ENCODE results near the gene CUX1.
"Not testable (repeated sequence)": the region's sequence is repeated elsewhere in the genome, so short reads cannot be mapped to it uniquely, and the experiment has no call there.

Gene CUX1

DNA sequence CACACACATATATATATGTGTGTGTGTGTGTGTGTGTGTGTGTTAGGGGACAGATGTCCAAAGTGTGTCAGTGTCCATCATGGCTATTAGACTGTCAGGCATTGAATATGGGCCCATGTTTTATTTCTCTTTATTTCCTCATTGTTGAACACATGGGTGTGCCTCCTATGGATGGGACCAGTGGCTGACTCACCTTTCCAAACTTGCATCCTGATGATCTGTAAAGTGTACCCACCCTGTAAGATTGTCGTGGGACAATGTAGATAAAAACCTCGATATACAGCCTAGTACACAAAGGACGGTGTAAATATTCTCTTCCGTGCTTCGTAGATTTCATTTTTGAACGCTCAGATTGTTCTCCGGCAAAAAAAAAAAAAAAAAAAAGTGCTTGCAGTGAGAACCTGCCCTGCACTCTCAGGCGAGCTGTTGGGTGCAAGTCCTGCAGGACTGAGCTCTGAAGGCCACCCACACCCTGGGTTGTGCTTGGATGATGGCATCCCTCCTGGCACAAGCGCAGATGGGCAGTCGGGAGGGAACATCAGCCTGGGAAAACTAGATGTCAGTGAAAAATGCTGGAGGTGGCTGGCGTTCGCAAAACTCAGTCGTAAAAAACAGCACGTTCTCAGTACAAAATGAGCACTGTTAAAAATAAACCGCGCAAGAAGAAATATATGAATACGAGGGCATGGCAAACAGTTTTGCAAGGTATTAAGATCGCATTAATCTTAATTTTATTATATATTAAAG lies 166.9 kb downstream of the CUX1 start:
- no peak for DNase-seq (ENCODE audit: low read depth in 2 of 2)

GRCh38 chr7:101985057-101985902 lies 167.9 kb downstream of the CUX1 start:
- DNase-seq (ENCODE audit: low read depth in 2 of 2): peak; percentile 28 to 41

DNA sequence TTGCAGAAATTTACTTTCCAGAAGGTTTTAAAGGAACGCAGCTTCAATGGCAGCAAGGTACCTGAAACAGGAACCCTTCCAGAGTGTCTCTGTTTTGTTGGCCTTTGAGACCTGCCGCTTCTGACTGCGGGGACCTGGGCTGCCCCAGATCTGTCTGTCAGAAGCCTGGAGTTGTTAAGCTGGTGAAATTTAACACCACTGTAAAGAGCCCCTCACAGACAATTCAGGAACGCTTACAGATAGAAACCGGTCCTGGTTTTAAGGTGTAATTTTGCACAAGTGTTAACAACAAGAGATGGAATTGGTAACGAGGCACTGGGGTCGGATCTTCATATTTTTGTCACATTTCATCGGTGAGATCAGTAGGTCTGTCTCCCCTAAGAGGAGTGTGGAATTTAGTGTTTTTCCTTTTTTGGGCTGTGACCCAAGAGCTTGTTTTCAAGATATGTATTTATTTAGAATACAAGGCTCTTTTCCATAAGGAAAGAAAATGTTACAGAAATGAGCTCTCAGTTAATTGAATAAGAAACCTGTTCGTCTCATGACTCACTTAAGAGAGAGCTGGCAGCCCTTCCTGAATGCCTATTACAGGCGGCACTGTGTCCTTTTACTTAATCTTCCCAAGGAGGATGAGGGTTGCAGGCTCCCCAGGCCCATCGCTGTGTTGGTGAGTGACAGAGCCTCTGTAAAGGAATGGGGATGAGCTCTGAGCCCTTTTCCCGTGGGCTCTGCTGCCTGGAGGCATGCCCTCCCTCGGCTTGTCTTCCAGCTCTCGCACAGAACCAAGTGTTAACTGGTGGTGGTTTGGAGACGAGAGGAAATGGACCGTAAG lies 168.7 kb downstream of the CUX1 start:
- DNase-seq (ENCODE audit: low read depth in 2 of 2): no peak

- DNase-seq (ENCODE audit: low read depth in 2 of 2): no peak
Measured at GRCh38 chr7:101987494-101987893, 170.1 kb downstream of the CUX1 start.

GRCh38 chr7:101988060-101988459 lies 170.6 kb downstream of the CUX1 start:
- DNase-seq (ENCODE audit: low read depth in 2 of 2): not testable (repeated sequence)

DNA sequence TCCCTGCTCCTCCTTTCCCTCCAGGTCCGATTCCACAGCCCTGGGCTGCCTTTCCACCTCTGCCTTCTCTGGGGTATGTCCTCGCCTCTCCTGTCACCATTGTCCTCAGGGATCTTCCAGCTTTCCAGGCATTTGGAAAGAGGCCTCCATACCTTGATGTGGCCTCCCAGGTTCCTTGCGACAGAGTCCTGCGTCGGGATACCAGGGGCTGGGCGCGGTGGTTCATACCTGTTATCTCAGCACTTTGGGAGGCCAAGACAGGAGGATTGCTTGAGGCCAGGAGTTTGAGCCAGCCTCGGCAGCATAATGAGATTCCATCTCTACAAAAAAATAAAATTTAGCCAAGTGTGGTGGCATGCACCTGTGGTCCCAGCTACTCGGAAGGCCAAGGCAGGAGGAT lies 171.1 kb downstream of the CUX1 start:
- DNase-seq (ENCODE audit: low read depth in 2 of 2): no peak

DNA sequence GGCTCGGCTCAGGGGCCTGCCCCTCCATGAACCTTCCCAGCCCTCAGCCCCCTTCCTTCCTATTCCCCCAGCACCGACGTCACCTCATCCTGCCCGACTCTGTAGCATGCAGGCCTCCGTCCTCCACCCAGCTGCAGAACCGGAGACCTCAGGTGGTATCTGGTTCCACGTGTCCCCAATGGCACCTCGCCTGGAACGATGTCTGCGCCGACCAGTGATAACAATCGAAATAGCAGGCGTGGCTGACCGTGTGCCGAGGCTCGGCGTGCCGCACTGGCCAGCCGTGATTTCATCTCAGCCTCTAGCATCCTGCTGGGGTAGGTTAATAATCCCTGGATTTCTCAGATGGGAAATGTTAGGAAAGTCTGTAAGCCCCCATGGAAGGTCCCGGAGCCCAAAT lies 171.7 kb downstream of the CUX1 start:
- no peak for DNase-seq (ENCODE audit: low read depth in 2 of 2)

DNA sequence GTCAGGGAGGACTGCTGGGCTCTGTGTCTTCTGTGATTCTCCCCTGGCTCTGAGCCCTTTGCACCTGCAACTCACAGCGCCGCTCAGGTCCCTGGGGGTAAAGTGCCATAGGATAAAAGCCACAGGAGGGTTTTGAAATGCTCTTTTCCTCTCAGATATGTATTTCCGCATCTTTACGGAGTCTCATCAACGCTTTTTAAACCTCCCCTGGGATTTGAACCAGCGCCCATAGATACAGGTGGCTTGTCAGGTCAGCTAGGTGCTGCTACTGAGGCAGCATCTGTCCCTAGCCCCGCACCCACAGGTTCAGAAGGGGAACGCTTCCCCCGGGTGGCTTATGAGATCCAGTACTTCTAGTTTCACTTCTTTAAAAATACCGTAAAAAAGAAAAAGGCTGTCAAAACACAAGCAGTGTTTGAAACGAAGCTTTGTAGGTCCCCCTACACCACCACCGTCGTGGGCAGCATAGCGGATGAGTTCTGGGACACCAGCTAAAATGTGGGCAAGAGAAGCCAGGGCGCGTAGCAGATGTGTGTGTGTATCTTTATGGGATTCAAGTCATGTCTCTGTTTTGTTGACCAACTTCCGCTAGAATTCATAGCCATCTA lies 173.5 kb downstream of the CUX1 start:
- DNase-seq (ENCODE audit: low read depth in 2 of 2): no peak

GRCh38 chr7:101991860-101992259 lies 174.4 kb downstream of the CUX1 start:
- no peak for DNase-seq (ENCODE audit: low read depth in 2 of 2)

DNA sequence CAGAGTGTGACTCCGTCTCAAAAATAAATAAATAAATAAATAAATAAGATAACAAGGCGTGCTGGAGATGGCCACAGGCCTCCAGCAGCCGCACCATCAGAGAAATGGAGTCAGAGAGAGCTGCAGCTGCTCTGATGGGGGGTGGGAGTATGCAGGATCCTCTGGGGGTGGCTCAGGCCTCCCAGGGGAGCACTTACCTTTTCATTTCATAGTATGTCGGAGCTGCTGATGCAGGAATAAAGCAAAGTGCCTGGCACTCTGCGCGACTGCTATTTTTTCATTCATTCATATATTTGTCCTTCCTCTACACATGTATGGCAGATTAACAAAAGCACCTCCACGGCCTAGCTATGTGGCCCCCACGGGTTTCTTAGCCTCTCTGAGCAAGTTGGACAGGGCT lies 175.9 kb downstream of the CUX1 start:
- no peak for DNase-seq (ENCODE audit: low read depth in 2 of 2)

- DNase-seq (ENCODE audit: low read depth in 2 of 2): no peak
Measured at GRCh38 chr7:101995121-101995520, 177.7 kb downstream of the CUX1 start.

- no peak for DNase-seq (ENCODE audit: low read depth in 2 of 2)
Measured at GRCh38 chr7:101996131-101996691, 178.8 kb downstream of the CUX1 start.

- DNase-seq (ENCODE audit: low read depth in 2 of 2): no peak
Measured at GRCh38 chr7:101996876-101997275, 179.4 kb downstream of the CUX1 start.

DNA sequence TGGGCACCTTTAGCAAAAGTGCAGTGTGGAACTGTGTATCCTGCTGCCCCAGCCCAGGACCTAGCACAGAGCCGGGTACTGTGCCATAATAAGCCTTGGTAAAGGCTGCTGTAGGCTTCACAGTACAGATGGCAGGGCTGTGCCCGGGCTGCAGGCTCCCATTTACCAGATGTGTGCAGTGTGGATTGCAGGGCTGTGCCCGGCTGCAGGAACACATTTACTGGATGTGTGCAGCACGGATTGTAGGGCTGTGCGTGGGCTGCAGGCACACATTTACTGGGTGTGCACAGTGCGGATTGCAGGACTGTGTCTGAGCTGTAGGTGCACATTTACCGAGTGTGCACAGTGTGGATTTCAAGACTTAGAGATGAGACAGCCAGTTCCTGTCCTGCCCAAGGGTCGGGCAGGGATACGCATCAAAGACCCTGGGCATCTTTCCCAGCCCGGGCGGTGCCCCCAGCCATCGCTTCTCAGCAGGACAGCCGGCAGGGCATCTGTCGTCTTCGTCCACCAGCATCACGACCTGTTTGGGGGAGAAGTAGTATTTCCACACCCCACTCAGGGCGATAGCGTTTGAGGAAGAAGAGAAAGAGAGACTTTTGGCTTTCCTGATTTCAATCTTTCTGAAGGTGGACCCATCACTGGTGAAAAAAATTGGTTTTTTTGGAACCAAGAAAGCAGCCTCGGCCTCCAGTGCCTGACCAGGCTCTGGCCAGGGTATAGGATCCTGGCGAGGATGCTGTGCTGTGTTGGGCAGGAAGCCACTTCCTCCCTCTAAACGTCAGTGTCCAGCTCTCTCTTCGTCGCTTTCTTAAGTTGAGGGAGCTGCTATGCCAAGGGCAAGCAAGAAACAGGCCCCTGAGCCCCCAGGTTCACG lies 180.8 kb downstream of the CUX1 start:
- no peak for DNase-seq (ENCODE audit: low read depth in 2 of 2)

DNA sequence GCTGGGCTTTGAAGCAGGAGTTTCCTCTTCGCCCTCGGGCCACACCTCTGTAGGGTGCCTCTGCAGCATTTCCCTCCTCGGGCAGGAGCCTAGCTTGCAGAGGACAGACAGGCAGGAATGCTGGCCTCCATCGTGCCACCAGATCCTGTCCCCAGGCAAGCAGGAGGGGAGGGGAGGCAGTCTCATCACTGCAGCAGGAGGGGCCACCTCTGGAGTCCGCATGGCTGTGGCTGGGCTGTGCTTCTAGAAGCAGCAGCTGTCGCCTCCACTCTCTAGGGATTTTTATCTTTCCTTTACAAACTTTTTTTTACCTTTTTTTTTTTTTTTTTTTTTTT lies 181.4 kb downstream of the CUX1 start:
- no peak for DNase-seq (ENCODE audit: low read depth in 2 of 2)

GRCh38 chr7:101999393-101999792 lies 182.0 kb downstream of the CUX1 start:
- no peak for DNase-seq (ENCODE audit: low read depth in 2 of 2)

GRCh38 chr7:102000123-102000522 lies 182.7 kb downstream of the CUX1 start:
- no peak for DNase-seq (ENCODE audit: low read depth in 2 of 2)

DNA sequence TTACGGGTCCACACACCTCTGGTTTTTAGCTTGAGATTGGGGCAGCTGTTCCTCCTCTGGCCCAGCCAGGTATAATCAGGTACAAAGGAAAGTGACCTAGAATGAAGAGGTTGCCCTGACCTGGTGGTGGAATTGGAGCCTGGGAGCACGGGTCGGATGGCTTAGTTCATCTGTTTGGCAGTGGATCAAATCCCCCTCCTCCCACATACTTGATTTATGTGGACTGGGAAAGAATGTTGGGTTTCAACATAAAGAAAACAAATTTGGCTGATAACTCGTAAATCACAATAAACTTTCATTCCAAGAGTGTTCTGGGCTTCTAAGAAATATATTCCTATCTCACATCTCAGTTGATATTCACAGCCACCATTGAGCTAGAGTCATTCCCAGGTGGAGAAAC lies 186.8 kb downstream of the CUX1 start:
- peak in 1 of 2 experiments; percentile 36 for DNase-seq (ENCODE audit: low read depth in 2 of 2)

- DNase-seq (ENCODE audit: low read depth in 2 of 2): no peak
Measured at GRCh38 chr7:102004848-102005247, 187.4 kb downstream of the CUX1 start.

GRCh38 chr7:102005933-102006480 lies 188.6 kb downstream of the CUX1 start:
- no peak for DNase-seq (ENCODE audit: low read depth in 2 of 2)

Measured in fibroblast of skin of left quadriceps (primary cell).